ENCODE results near the gene ERC2.
A peak's percentile ranks its signal among the peaks of the same experiment; 100 is the strongest.

DNA sequence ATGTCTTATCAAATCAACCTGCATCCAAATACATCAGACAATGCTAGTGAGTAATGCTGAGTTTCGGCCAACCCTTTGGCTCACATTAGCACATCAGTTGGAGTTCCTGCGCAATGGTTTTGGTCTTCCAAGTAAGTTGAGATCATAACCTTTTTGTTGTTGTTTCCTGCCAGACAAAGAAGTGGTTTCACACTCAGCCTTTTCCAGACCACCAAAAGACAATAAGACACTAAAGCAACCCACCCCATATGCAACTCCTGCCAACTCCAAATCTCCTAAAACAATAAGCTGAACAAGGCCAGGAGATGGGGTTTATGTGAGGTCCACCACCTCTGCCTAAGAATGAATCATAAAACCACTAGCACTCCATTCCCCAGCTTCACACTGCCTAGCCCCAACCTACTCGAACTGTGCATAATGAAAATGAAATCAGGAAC, 177.0 kb downstream of the ERC2 start:
- TF ChIP-seq POU2F2 (IDR thresholded peaks at IDR 0.05; ENCODE audit: low read depth, low read length): no peak
- no peak for TF ChIP-seq PAX5 (IDR thresholded peaks at IDR 0.05; ENCODE audit: insufficient read depth, low read length, severe bottlenecking)
- TF ChIP-seq POLR2A (IDR thresholded peaks at IDR 0.05; ENCODE audit: low read depth, low read length): no peak
- 0 out of 2 replicates have a peak, but pooled peaks have one; percentile 11 for TF ChIP-seq SPI1 (IDR thresholded peaks at IDR 0.05; ENCODE audit: low read depth, low read length)
- no peak for TF ChIP-seq POLR2AphosphoS5 (IDR thresholded peaks at IDR 0.05; ENCODE audit: low read depth, low read length)
